NOMO-1 (cell line): Measurements from ENCODE around the gene ENAH.

Experiments
- DNase-seq, 2 experiments: peaks; one replicate each; lab custom pipeline; 2025; ENCODE audit not compliant: unreplicated experiment in 2 of 2; lab: John Stamatoyannopoulos, UW

ENAH gene

GRCh38 chr1:225573216-225573615 lies 79.7 kb downstream of the ENAH start:
- no peak for DNase-seq

GRCh38 chr1:225572422-225572821 lies 80.5 kb downstream of the ENAH start:
- DNase-seq = no peak

- DNase-seq = no peak
Observed at GRCh38 chr1:225567789-225568188, 85.1 kb downstream of the ENAH start.

- peak; percentile 70 to 72 for DNase-seq
Observed at GRCh38 chr1:225565847-225566246, 87.1 kb downstream of the ENAH start.

- no peak for DNase-seq
Observed at GRCh38 chr1:225561675-225562074, 91.2 kb downstream of the ENAH start.

GRCh38 chr1:225559902-225560301 lies 93.0 kb downstream of the ENAH start:
- no peak for DNase-seq

GRCh38 chr1:225559326-225559725 lies 93.6 kb downstream of the ENAH start:
- peak in 1 of 2 experiments; percentile 45 for DNase-seq

GRCh38 chr1:225556694-225557093 lies 96.2 kb downstream of the ENAH start:
- no peak for DNase-seq

GRCh38 chr1:225555821-225556220 lies 97.1 kb downstream of the ENAH start:
- no peak for DNase-seq

- DNase-seq = peak in 1 of 2 experiments; percentile 24
Observed at GRCh38 chr1:225554216-225554812, 98.6 kb downstream of the ENAH start.

GRCh38 chr1:225549821-225550220 lies 103.1 kb downstream of the ENAH start:
- DNase-seq = no peak

GRCh38 chr1:225548140-225548857 lies 104.6 kb downstream of the ENAH start:
- no peak for DNase-seq

GRCh38 chr1:225545649-225546048 lies 107.3 kb downstream of the ENAH start:
- DNase-seq = no peak

- no peak for DNase-seq
Observed at GRCh38 chr1:225544924-225545323, 108.0 kb downstream of the ENAH start.

GRCh38 chr1:225544263-225544662 lies 108.7 kb downstream of the ENAH start:
- DNase-seq = peak in 1 of 2 experiments; percentile 14

- no peak for DNase-seq
Observed at GRCh38 chr1:225543350-225543749, 109.6 kb downstream of the ENAH start.

GRCh38 chr1:225541383-225541782 lies 111.5 kb downstream of the ENAH start:
- DNase-seq = no peak

GRCh38 chr1:225539575-225539974 lies 113.3 kb downstream of the ENAH start:
- DNase-seq = peak in 1 of 2 experiments; percentile 30

GRCh38 chr1:225539069-225539468 lies 113.9 kb downstream of the ENAH start:
- no peak for DNase-seq

- no peak for DNase-seq
Observed at GRCh38 chr1:225537554-225538251, 115.2 kb downstream of the ENAH start.

- no peak for DNase-seq
Observed at GRCh38 chr1:225535280-225535679, 117.6 kb downstream of the ENAH start.

GRCh38 chr1:225534772-225535171 lies 118.2 kb downstream of the ENAH start:
- no peak for DNase-seq
